ENCODE data around the gene ASIC4.

Gene ASIC4

GRCh38 chr2:219561179-219562048 lies 47.1 kb downstream of the ASIC4 start:
- no peak for DNase-seq (ENCODE audit: low spot score)
- in situ Hi-C loops (cut with MboI; ENCODE audit: low pct_unique_long_range_greater_than_20kb, low sequenced_read_pairs, unreplicated experiment): no loop called here
- TF ChIP-seq CTCF (IDR thresholded peaks at IDR 0.05; ENCODE audit: extremely low read depth, insufficient read depth, missing control alignments): no peak

GRCh38 chr2:219562049-219563020 lies 48.1 kb downstream of the ASIC4 start:
- no peak for TF ChIP-seq CTCF (IDR thresholded peaks at IDR 0.05; ENCODE audit: extremely low read depth, insufficient read depth, missing control alignments)
- in situ Hi-C loops (cut with MboI; ENCODE audit: low pct_unique_long_range_greater_than_20kb, low sequenced_read_pairs, unreplicated experiment): no loop called here
- no peak for DNase-seq (ENCODE audit: low spot score)

- DNase-seq (ENCODE audit: low spot score): no peak
- TF ChIP-seq CTCF (IDR thresholded peaks at IDR 0.05; ENCODE audit: extremely low read depth, insufficient read depth, missing control alignments): no peak
- in situ Hi-C loops (cut with MboI; ENCODE audit: low pct_unique_long_range_greater_than_20kb, low sequenced_read_pairs, unreplicated experiment): no loop called here
These were observed 49.1 kb downstream of the ASIC4 start for GRCh38 chr2:219563271-219563928.

DNA sequence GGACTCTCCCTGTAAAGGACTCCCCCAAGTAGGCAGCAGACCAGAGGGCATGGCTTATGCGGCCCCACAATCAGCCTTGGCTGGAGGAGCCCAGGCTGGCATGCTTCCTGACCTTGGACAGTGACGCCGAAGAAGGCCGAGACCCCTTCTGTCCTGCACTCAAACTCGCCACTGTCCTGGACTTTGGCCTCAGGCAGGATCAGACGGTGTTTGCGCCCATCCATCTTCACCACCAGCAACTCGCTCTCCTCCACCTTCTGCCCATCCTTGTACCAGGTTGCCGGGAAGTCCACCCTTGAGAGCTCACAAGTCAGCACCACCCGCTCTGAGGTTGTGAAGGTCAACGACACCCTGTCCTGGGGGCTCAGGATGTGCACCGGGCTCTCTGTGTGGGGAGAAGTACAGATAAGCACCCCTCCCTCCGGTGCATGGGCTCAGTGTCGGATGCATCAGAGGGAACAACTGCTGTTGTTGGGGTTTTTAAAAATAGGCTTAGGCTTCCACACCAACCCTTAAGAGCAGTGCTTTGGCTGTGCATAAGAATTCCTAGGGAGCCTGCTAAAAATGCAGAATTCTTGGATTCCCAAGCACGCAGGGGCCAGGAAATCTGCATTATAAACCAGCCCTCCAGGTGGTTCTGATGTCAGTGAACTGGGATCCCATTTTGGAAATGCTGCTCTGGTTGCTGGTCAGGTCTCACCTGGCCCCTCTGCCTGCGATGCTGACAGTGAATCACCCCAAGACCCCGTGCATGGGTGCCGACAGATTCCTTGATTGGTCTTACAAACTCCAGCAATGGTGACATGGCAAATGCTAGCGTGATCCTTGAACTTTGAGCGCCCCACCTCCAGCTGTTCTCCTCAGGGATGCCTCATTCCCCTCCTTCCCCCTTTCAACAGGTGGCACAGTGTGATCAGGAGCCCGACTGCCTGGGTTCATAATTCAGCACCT lies 51.1 kb downstream of the ASIC4 start:
- DNase-seq (ENCODE audit: low spot score): no peak
- no peak for TF ChIP-seq CTCF (IDR thresholded peaks at IDR 0.05; ENCODE audit: extremely low read depth, insufficient read depth, missing control alignments)
- in situ Hi-C loops (cut with MboI; ENCODE audit: low pct_unique_long_range_greater_than_20kb, low sequenced_read_pairs, unreplicated experiment): no loop called here

DNA sequence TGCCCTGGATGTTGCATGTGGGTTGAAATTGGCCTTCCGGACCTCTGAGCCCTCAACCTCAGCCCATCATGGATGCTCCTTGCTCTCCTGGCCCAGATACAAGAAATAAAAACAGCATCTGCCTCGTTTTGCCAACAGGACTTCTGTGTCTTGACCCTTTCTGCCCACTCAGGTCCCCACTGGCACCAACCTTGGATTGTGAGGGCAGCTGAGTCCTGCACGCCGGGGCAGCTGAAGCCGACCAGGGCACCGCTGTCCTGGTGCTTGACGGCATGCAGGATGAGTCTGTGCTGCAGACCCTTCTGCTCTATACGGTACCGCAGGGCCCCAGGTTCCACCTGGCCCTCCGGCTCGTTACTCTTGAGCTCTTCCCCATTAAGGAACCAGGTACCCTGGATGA lies 52.4 kb downstream of the ASIC4 start:
- in situ Hi-C loops (cut with MboI; ENCODE audit: low pct_unique_long_range_greater_than_20kb, low sequenced_read_pairs, unreplicated experiment): no loop called here
- DNase-seq (ENCODE audit: low spot score): no peak
- TF ChIP-seq CTCF (IDR thresholded peaks at IDR 0.05; ENCODE audit: extremely low read depth, insufficient read depth, missing control alignments): no peak
